ENCODE measurements around the gene KLF1.
"Not testable (repeated sequence)": the region's sequence is repeated elsewhere in the genome, so short reads cannot be mapped to it uniquely, and the experiment has no call there.

Gene KLF1

DNA sequence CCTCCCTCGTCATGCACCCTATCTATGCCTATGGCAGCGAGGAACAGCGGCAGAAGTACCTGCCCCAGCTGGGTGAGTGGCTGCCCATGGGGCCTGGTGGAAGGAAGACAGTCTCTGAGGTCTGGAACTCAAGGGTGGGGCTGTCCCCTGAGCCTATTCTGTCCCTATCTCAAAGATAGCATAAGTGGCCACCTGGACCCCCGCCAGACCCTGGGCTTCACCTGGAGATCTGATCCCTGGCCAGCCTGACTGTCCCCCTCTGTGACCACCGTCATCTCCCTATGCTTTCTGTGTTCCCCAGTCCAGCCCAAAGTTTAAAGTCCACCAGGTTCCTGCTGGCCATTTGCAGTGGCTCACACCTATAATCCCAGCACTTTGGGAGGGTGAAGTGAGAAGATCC, 6.6 kb upstream of the KLF1 start:
- Histone ChIP-seq H3K27me3 (ENCODE audit: insufficient read depth, low read depth) (no peaks in the 10 kb centered on the region), H3K4me3 (IDR thresholded peaks at IDR 0.05; ENCODE audit: insufficient read depth, low read depth, low read length) (no peak overlapping the region), H3K27ac (no peak overlapping the region), H3K36me3 (ENCODE audit: insufficient read depth) (no peaks in the 10 kb centered on the region), H3K9ac (no peak overlapping the region), H2AFZ (ENCODE audit: low read depth) (no peak overlapping the region), H3K4me2 (no peak overlapping the region), H3K79me2 (ENCODE audit: insufficient read depth, low read depth) (peaks cover 7% of the 10 kb centered on the region; the same call in 1 of the 2 replicates), H3K4me1 (ENCODE audit: low read depth, poor library complexity, severe bottlenecking) (peaks cover 26% of the 10 kb centered on the region), H4K20me1 (ENCODE audit: insufficient read depth) (no peaks in the 10 kb centered on the region)
- TF ChIP-seq CTCF (conservative IDR thresholded peaks at IDR 0.05; ENCODE audit: low read depth, low read length), result no peak

DNA sequence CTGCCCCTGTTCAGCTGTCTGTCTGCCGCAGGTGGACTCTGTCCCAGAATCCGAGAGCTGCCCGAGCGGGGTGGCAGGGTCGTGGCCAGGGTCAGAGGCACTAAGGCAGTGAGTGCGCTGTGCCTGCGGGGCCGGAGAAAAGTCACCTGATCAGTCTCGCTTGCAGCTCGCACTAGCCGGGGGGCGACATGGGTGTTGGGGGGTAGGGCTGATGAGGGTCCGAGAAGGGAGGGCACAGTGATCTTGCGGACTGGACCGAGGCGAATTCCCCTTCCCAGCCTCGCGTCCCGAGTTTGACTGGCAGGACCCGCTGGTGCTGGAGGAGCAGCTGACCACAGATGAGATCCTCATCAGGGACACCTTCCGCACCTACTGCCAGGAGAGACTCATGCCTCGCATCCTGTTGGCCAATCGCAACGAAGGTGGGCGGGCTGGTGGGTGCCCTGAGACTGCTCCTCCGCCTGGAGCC, 4.6 kb upstream of the KLF1 start:
- no peak overlapping the region for H3K4me3 ChIP-seq (IDR thresholded peaks at IDR 0.05; ENCODE audit: insufficient read depth, low read depth, low read length)
- H4K20me1 ChIP-seq (ENCODE audit: insufficient read depth), result no peaks in the 10 kb centered on the region
- no peaks in the 10 kb centered on the region for H3K36me3 ChIP-seq (ENCODE audit: insufficient read depth)
- peaks cover 7% of the 10 kb centered on the region; the same call in 1 of the 2 replicates for H3K79me2 ChIP-seq (ENCODE audit: insufficient read depth, low read depth)
- H3K27me3 ChIP-seq (ENCODE audit: insufficient read depth, low read depth), result no peaks in the 10 kb centered on the region
- no peak for TF ChIP-seq CTCF (conservative IDR thresholded peaks at IDR 0.05; ENCODE audit: low read depth, low read length)
- peak overlapping the region; percentile 39; the same call in 1 of the 2 replicates for H2AFZ ChIP-seq (ENCODE audit: low read depth)
- peak overlapping the region; percentile 42; the same call in 1 of the 2 replicates for H3K27ac ChIP-seq
- H3K4me2 ChIP-seq, result peak overlapping the region; percentile 89
- H3K9ac ChIP-seq, result peak overlapping the region; percentile 58; the same call in 1 of the 2 replicates
- peaks cover 18% of the 10 kb centered on the region for H3K4me1 ChIP-seq (ENCODE audit: low read depth, poor library complexity, severe bottlenecking)

DNA sequence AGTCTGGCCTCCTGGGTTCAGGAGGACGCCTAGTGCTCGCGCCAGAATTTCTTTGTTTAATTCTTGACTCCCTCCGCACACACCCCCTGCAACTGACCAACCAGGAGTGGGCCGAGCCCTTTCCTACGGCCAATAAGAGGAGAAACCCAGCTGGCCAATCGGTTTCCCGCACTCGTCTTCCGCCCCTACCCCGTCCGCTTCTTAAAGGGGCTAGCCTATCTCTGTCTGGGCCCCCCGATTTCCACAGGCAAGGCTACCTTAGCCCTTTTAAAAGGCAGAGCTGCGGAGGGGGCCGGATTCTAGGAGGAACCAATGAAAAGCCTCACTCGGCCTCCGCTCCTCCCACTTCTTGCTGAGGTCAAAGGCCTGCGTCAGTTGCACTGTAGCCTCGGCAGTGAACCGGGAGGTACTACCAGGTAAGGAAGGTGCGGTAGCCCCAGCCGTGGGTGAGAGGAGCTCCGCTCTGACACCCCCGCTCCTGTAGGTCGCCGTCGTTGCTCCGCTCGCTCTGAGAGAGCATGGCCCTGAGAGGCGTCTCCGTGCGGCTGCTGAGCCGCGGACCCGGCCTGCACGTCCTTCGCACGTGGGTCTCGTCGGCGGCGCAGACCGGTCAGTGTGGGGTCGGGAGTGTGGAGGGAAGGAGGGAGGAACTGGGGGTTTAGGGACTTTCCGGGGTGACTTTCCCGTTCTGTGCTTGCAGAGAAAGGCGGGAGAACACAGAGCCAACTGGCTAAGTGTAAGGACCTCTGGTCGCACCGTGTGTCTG, 4.0 kb upstream of the KLF1 start, which contains the start of gene GCDH:
Gene GCDH (plus strand): TSS at position 374 of the 766 bp plus-strand sequence. CDS start 145 bp downstream, at position 519.
- Histone ChIP-seq H3K4me2 (peak within 1 kb of the TSS; percentile 89), H3K36me3 (ENCODE audit: insufficient read depth) (no peaks in the 10 kb centered on the region), H3K4me3 (IDR thresholded peaks at IDR 0.05; ENCODE audit: insufficient read depth, low read depth, low read length) (no peak within 1 kb of the TSS), H3K27ac (peak within 1 kb of the TSS; percentile 42; the same call in 1 of the 2 replicates), H3K27me3 (ENCODE audit: insufficient read depth, low read depth) (no peaks in the 10 kb centered on the region), H2AFZ (ENCODE audit: low read depth) (peak within 1 kb of the TSS; percentile 39; the same call in 1 of the 2 replicates), H3K79me2 (ENCODE audit: insufficient read depth, low read depth) (peaks cover 7% of the 10 kb centered on the region; the same call in 1 of the 2 replicates), H3K9ac (peak within 1 kb of the TSS; percentile 58; the same call in 1 of the 2 replicates), H4K20me1 (ENCODE audit: insufficient read depth) (no peaks in the 10 kb centered on the region), H3K4me1 (ENCODE audit: low read depth, poor library complexity, severe bottlenecking) (peaks cover 18% of the 10 kb centered on the region)
- TF ChIP-seq CTCF (conservative IDR thresholded peaks at IDR 0.05; ENCODE audit: low read depth, low read length), result no peak

DNA sequence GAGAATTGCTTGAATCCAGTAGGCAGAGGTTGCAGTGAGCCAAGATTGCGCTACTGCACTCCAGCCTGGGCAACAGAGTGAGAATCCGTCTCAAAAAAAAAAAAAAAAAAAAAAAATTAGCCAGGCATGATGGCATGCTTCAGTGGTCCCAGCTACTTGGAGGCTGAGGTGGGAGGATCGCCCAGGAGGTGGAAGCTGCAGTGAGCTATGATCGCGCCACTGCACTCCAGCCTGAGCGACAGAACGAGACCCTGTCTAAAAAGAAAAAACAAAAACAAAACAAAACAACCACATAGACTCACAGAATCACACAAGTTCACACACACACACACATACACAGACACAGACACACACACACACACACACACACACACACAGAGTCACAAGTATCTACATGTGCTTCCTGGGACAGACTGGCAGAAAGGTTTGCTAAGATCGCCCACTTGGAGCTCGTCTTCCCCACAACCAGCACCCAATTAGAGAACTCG, 3.3 kb upstream of the KLF1 start:
- not testable (repeated sequence) for H3K27ac ChIP-seq

More for the DNA sequence above, 3.3 kb upstream of the KLF1 start:
- peak overlapping the region; percentile 39; the same call in 1 of the 2 replicates for H2AFZ ChIP-seq (ENCODE audit: low read depth)
- H3K36me3 ChIP-seq (ENCODE audit: insufficient read depth); H3K27me3 ChIP-seq (ENCODE audit: insufficient read depth, low read depth); H4K20me1 ChIP-seq (ENCODE audit: insufficient read depth); H3K9ac ChIP-seq; H3K4me3 ChIP-seq (IDR thresholded peaks at IDR 0.05; ENCODE audit: insufficient read depth, low read depth, low read length); H3K79me2 ChIP-seq (ENCODE audit: insufficient read depth, low read depth): not testable (repeated sequence)
- peaks cover 18% of the 10 kb centered on the region for H3K4me1 ChIP-seq (ENCODE audit: low read depth, poor library complexity, severe bottlenecking)
- peak overlapping the region; percentile 27; the same call in 1 of the 2 replicates for H3K4me2 ChIP-seq
